Smooth muscle cell (in vitro differentiated cells): ENCODE data around the gene ABCF2. TPM values are rescaled to one million over a fixed set of nuclear protein-coding genes. Genes with fewer than 3 reads are reported as not detected.

Experiments used
- DNase-seq: peaks from one replicate; lab custom pipeline; 2025; ENCODE audit not compliant: unreplicated experiment; lab: John Stamatoyannopoulos, UW
- H2AFZ ChIP-seq: fragments of 200-600 bp; sonication (generic); 2 replicates; pipeline ENCODE4 v1.6.0; 2016; ENCODE audit warnings: antibody characterized with exemption, low read depth, mild to moderate bottlenecking
- H3F3A ChIP-seq: fragments of 200-600 bp; sonication (generic); 2 replicates; pipeline ENCODE4 v1.6.0; 2017; ENCODE audit warnings: antibody characterized with exemption, low read depth
- H3K27ac ChIP-seq: fragments of 200-600 bp; sonication (generic); 2 replicates; pipeline ENCODE4 v1.5.1; 2016; ENCODE audit warnings: low read depth, mild to moderate bottlenecking
- H3K27me3 ChIP-seq: fragments of 200-600 bp; sonication (generic); 2 replicates; pipeline ENCODE4 v1.6.1; 2016; ENCODE audit warnings: low read depth, mild to moderate bottlenecking
- H3K36me3 ChIP-seq: fragments of 200-600 bp; sonication (generic); 2 replicates; pipeline ENCODE4 v1.5.1; 2016; ENCODE audit warnings: low read depth
- H3K4me1 ChIP-seq: fragments of 200-600 bp; sonication (generic); 2 replicates; pipeline ENCODE4 v1.5.1; 2016; ENCODE audit warnings: low read depth
- H3K4me2 ChIP-seq: fragments of 200-600 bp; sonication (generic); 2 replicates; pipeline ENCODE4 v1.6.0; 2016; ENCODE audit warnings: mild to moderate bottlenecking
- H3K4me3 ChIP-seq: fragments of 200-600 bp; sonication (generic); 2 replicates; pipeline ENCODE4 v1.5.1; 2016; ENCODE audit warnings: mild to moderate bottlenecking
- H3K79me2 ChIP-seq: fragments of 200-600 bp; sonication (generic); 2 replicates; pipeline ENCODE4 v1.6.0; 2016; ENCODE audit warnings: low read depth, mild to moderate bottlenecking
- H3K9ac ChIP-seq: fragments of 200-600 bp; sonication (generic); 2 replicates; pipeline ENCODE4 v1.6.0; 2016; ENCODE audit warnings: low read depth
- H3K9me3 ChIP-seq: fragments of 200-600 bp; sonication (generic); replicated peaks from 2 replicates; pipeline ENCODE4 v1.5.1; 2016; ENCODE audit warnings: low read depth
- H4K20me1 ChIP-seq: fragments of 200-600 bp; sonication (generic); 2 replicates; pipeline ENCODE4 v1.6.0; 2016; ENCODE audit warnings: low read depth
- WGBS: methylation state at CpG from one replicate; pipeline ENCODE4 v1.1.7; 2016; ENCODE audit warnings: low lambda C conversion rate; 5-methylcytosine and 5-hydroxymethylcytosine counted together
- polyA plus RNA-seq: library from polyadenylated mRNA; unstranded; fragments of >200 nt; fragmentation: Nextera tagmentation; extraction: Ambion mirVana; gene quantifications from 2 replicates; pipeline ENCODE4 v1.2.1, GENCODE V29; 2016
- total RNA-seq: library from RNA; depleted of rRNA; stranded (reverse); fragments of >200 nt; gene quantifications from 2 replicates; pipeline ENCODE4 v1.2.3, GENCODE V29; 2014
- TF ChIP-seq, protein P1 (sequence below): fragments of 200-600 bp; sonication (generic); IDR thresholded peaks from 2 replicates; pipeline ENCODE4 v1.5.1; 2017; ENCODE audit warnings: borderline replicate concordance, mild to moderate bottlenecking, antibody characterized with exemption; ENCODE audit not compliant: insufficient read depth, poor library complexity, severe bottlenecking

Gene ABCF2
- total and polyA plus RNA-seq, 2 experiments from 2014 or later: 24.2 to 30.5 TPM

DNA sequence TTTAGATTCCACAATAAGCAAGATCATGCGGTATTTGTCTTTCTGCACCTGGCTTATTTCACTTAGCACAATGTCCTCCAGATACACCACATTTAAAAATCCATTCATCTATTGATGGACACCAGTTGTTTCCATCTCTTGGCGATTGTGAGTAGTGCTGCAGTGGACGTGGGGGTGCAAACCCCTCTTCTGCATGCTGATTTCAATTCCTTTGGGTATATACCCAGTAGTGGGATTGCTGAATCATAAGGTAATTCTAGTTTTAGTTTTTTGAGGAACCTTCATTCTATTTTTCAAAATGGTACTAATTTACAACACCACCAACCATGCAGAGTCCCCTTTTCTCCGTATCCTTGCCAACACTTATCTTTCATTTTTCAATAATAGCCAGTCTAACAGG, 38.0 kb downstream of the ABCF2 start:
- 76% methylated on average over 4 of the region's 4 CpGs for WGBS
- no peaks in the 10 kb centered on the region for H3K4me1 ChIP-seq
- H3K36me3 ChIP-seq: no peaks in the 10 kb centered on the region
- H2AFZ ChIP-seq: no peak overlapping the region
- H4K20me1 ChIP-seq: no peaks in the 10 kb centered on the region
- no peaks in the 10 kb centered on the region for H3F3A ChIP-seq
- H3K4me2 ChIP-seq: no peak overlapping the region
- DNase-seq: no peak
- H3K79me2 ChIP-seq: no peaks in the 10 kb centered on the region
- no peak overlapping the region for H3K4me3 ChIP-seq
- no peaks in the 10 kb centered on the region for H3K9me3 ChIP-seq
- no peak overlapping the region for H3K27ac ChIP-seq
- H3K9ac ChIP-seq: no peak overlapping the region
- TF ChIP-seq, protein P1, sequence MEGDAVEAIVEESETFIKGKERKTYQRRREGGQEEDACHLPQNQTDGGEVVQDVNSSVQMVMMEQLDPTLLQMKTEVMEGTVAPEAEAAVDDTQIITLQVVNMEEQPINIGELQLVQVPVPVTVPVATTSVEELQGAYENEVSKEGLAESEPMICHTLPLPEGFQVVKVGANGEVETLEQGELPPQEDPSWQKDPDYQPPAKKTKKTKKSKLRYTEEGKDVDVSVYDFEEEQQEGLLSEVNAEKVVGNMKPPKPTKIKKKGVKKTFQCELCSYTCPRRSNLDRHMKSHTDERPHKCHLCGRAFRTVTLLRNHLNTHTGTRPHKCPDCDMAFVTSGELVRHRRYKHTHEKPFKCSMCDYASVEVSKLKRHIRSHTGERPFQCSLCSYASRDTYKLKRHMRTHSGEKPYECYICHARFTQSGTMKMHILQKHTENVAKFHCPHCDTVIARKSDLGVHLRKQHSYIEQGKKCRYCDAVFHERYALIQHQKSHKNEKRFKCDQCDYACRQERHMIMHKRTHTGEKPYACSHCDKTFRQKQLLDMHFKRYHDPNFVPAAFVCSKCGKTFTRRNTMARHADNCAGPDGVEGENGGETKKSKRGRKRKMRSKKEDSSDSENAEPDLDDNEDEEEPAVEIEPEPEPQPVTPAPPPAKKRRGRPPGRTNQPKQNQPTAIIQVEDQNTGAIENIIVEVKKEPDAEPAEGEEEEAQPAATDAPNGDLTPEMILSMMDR: no peak
- H3K27me3 ChIP-seq: peaks cover 7% of the 10 kb centered on the region

DNA sequence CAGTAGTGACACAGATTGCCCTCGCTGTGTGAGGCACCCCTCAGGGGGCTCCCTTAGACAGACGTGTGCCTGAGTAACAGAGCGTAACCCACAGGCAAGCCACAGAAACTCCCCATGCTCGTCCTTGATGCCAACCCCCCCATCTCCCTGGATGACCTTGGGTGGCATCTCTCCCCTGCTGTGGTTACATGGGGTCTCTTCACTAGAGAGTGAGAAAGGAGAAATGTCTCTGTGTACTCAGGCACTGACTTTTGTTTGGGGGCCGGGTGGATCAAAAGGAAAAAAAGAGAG, 38.8 kb downstream of the ABCF2 start:
- DNase-seq: no peak
- peaks cover 7% of the 10 kb centered on the region for H3K27me3 ChIP-seq
- H3K27ac ChIP-seq: no peak overlapping the region

DNA sequence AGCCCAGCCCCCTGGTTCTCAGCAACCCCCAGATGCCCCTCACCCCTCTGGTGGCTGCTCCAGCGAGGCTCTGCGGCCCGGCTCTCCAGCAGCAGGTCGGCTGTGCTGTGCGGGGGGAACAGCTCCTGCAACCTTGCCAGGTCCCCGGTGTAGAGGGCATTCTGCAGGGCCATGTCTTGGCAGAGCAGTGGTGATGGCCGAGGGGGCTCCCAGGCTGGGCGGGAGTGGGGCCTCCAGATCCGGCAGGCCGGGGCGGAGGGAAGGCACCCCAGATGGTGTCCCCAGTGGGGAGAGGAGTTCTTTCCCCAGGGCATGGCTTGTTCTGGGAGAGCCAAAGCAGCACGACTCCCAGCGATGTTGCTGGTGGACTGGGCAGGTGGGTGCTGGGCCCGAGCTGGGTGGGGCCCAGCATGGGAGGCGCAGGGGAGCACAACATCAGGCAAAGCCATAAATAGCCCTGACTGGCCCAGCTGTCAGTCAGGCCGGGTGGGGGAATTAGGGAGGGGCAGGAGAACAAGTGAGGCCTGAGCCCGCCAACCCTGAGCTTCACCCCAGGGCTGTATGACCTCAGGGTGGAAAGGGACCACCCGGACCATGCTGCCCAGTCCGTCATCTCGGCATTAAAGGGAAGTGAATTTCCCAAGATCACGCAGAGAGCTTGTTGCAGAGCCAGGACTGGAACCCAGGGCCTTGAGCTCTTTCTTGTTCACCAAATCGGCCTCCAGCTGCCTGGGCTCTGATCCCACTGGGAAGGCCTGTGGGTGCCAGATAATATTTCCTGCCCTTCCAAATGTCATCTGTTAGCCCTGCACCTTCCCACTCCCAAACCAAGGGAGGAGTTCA, 39.4 kb downstream of the ABCF2 start:
- H3K27me3 ChIP-seq: peaks cover 7% of the 10 kb centered on the region
- no peak overlapping the region for H3K9ac ChIP-seq
- H3K4me3 ChIP-seq: no peak overlapping the region
- no peak overlapping the region for H3K4me2 ChIP-seq
- no peak overlapping the region for H3K27ac ChIP-seq
- H4K20me1 ChIP-seq: no peaks in the 10 kb centered on the region
- 92% methylated on average over 20 of the region's 22 CpGs for WGBS
- H3F3A ChIP-seq: no peaks in the 10 kb centered on the region
- no peaks in the 10 kb centered on the region for H3K4me1 ChIP-seq
- no peaks in the 10 kb centered on the region for H3K36me3 ChIP-seq
- TF ChIP-seq, protein P1: no peak
- no peak overlapping the region for H2AFZ ChIP-seq
- no peaks in the 10 kb centered on the region for H3K9me3 ChIP-seq
- H3K79me2 ChIP-seq: no peaks in the 10 kb centered on the region
- DNase-seq: no peak

More for the DNA sequence above, 38.8 kb downstream of the ABCF2 start:
- no peaks in the 10 kb centered on the region for H3K9me3 ChIP-seq
- no peak overlapping the region for H3K4me2 ChIP-seq
- H4K20me1 ChIP-seq: no peaks in the 10 kb centered on the region
- 72% methylated on average over 5 of the region's 5 CpGs for WGBS
- no peaks in the 10 kb centered on the region for H3K4me1 ChIP-seq
- H3K4me3 ChIP-seq: no peak overlapping the region
- H3K79me2 ChIP-seq: no peaks in the 10 kb centered on the region
- no peaks in the 10 kb centered on the region for H3F3A ChIP-seq
- TF ChIP-seq, protein P1: no peak
- H3K36me3 ChIP-seq: no peaks in the 10 kb centered on the region
- H2AFZ ChIP-seq: no peak overlapping the region
- H3K9ac ChIP-seq: no peak overlapping the region
